ENCODE data around the gene SLC34A2.

The SLC34A2 gene

DNA sequence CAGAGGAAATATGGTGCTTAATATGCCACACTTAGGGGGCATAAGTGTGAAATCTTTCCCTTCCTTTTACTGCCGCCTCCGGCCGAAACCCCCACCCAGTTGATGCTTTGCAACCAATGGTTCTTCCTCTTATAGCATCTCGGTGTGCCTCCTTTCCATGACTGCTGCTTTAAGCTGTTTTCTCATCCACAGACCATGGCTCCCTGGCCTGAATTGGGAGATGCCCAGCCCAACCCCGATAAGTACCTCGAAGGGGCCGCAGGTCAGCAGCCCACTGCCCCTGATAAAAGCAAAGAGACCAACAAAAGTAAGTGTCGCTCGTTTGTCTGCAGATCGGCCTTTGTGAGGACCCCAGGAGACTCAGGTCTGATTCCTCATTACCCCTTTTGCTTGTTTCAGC lies 6.7 kb downstream of the SLC34A2 start:
- DNase-seq = no peak

DNA sequence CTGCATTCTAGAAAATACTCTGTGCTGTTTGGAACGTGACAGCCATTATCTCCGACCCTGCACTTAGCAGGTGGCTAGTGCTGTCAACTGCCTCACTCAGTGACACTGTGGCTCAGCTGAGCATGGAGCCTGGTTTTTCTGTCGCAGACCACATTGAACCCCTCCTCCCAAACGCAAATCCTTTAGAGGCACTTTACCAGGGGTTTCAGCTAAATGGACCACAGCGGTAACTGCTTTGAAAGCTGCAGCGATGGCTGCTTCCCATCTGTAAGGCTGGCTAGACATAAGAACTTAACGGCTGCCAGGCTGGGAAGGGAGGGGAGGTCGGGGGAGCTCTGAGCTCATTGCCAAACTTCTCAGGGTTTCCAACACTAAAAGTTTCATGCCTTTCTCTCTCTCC lies 8.1 kb downstream of the SLC34A2 start:
- DNase-seq = no peak

GRCh38 chr4:25666031-25666630 lies 10.5 kb downstream of the SLC34A2 start:
- DNase-seq = no peak

DNA sequence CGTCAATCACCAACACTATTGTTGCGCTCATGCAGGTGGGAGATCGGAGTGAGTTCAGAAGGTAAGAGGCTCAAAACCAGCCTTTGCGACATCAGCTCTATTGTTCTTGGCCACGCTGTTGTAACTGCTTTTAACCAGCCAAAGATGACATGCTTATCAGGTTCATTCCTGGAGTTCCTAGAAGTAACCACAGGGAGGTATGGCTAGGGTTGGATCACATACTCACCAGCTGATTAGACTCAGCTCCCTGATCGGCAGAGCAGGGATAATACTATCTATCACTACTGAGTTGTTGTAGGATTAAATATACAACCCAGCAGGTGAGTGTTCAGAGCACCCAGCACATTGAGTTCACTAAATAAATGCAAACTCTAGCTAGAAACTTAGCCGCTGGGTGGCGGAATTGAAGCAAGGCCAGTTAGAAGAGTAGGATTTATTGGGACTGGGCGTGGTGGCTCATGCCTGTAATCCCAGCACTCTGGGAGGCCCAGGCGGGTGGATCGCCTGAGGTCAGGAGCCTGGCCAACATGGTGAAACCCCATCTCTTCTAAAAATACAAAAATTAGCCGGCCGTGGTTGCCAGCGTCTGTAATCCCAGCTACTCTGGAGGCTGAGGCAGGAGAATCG lies 12.4 kb downstream of the SLC34A2 start:
- no peak for DNase-seq

- no peak for DNase-seq
These were observed 15.3 kb downstream of the SLC34A2 start for GRCh38 chr4:25670991-25671390.

DNA sequence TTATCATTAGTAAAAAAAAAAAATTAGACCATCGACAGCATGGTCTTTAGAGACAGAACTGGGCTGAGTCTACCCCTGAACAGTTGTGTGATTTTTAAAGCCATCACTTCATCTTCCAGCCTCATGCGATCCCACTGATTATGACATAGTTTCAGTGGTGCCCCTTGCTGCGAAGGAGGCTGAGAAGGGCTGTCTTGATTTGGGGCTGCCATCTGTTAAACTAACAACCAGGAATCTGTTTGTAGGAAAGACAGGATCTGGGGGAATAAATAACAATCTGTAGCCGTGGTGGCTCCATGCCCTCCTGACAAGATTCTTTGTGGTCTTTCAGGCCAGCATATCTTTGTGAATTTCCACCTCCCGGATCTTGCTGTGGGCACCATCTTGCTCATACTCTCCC lies 17.1 kb downstream of the SLC34A2 start:
- no peak for DNase-seq

GRCh38 chr4:25674386-25674785 lies 18.7 kb downstream of the SLC34A2 start:
- no peak for DNase-seq

DNA sequence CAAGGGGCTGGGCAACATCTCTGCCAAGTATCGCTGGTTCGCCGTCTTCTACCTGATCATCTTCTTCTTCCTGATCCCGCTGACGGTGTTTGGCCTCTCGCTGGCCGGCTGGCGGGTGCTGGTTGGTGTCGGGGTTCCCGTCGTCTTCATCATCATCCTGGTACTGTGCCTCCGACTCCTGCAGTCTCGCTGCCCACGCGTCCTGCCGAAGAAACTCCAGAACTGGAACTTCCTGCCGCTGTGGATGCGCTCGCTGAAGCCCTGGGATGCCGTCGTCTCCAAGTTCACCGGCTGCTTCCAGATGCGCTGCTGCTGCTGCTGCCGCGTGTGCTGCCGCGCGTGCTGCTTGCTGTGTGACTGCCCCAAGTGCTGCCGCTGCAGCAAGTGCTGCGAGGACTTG lies 20.6 kb downstream of the SLC34A2 start:
- no peak for DNase-seq

GRCh38 chr4:25677157-25677556 lies 21.5 kb downstream of the SLC34A2 start:
- no peak for DNase-seq

DNA sequence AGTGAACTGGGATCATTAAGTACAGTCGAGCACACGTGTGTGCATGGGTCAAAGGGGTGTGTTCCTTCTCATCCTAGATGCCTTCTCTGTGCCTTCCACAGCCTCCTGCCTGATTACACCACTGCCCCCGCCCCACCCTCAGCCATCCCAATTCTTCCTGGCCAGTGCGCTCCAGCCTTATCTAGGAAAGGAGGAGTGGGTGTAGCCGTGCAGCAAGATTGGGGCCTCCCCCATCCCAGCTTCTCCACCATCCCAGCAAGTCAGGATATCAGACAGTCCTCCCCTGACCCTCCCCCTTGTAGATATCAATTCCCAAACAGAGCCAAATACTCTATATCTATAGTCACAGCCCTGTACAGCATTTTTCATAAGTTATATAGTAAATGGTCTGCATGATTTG lies 22.3 kb downstream of the SLC34A2 start:
- no peak for DNase-seq

DNA sequence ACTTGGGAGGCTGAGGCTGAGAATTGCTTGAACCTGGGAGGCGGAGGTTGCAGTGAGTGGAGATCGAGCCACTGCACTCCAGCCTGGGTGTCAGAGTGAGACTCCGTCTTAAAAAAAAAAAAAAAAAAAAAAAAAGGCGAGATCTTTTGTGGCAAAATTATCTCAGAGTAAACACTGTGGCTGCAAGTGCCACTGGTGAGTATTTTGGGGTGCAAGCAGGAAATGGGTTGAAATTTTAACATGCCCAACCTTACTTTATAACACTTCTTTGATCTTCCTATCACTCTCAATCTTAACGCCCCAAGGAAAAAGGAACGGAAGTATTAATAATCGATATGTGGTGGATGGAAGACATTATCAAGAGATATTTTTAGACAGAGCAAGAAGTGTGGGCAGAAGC lies 32.1 kb downstream of the SLC34A2 start:
- peak in 1 of 2 donors; percentile 19 for DNase-seq

- DNase-seq = no peak
These were observed 38.8 kb downstream of the SLC34A2 start for GRCh38 chr4:25694466-25694865.

DNA sequence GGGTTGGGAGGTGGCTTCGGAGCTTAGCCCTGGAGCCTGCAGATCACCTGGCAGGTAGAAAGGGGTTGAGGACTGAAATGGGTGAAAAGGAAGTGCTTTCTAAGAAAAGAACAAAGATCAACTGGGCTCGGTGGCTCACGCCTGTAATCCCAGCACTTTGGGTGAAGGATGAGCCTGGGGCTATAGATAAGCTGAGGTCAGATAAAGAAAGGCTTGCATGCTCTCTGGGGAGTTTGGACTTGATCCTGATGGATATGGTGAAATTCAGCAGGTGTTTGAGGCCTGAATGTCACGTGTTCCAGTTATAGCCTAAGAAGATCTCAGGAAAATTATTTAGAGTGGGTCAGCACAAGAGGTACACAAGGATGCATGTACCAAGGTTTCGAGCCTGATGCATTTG lies 40.8 kb downstream of the SLC34A2 start:
- DNase-seq = no peak

DNA sequence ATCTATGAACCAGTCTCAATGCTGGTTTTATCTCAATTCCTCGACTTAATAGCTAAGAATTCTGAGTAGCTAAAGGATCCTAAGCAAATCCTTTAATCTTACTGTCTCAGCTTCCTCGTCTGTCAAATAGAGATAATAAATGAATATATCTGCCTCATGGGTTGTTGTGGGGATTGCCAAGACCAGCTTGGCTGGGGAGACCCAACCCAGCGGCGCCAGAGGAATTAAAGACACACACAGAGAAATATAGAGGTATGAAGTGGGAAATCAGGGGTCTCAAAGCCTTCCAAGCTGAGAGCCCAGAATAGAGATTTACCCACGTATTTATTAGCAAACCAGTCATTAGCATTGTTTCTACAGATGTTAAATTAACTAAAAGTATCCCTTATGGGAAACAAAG lies 41.9 kb downstream of the SLC34A2 start:
- DNase-seq = no peak

DNA sequence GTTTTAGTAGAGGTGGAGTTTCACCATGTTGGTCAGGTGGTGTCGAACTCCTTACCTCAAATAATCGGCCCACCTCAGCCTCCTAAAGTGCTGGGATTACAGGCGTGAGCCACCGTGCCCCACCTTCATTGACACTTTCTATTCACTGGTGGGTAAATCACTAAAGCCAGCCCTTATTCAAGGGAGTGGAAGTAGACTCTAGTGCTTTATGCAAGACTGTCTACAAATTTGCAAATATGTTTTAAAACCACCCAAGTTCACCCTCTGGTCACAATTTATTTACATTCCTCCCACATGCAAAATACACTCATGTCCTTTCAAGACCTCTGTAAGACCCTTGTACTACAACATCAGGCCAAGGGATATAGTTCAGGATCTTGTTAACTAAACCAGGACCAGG lies 45.0 kb downstream of the SLC34A2 start:
- DNase-seq = no peak

DNA sequence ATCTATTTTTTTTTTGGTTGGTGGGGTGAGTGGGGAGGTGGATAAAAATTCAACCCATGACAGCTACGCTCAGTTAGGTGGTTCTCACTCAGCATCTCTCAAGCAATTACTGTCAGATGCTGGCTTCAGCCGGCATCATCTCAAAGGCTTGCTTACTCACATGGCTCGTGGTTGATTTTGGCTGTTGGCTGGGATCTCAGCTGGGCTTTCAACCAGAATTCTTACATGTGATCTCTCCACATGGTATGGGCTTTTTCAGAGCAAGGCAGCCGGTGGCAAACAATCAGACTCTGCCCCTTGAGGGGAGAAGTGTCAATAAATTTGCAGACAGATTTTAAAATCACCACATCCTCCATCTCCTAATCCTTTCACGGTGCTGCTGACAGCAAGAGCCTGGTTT lies 47.2 kb downstream of the SLC34A2 start:
- no peak for DNase-seq

DNA sequence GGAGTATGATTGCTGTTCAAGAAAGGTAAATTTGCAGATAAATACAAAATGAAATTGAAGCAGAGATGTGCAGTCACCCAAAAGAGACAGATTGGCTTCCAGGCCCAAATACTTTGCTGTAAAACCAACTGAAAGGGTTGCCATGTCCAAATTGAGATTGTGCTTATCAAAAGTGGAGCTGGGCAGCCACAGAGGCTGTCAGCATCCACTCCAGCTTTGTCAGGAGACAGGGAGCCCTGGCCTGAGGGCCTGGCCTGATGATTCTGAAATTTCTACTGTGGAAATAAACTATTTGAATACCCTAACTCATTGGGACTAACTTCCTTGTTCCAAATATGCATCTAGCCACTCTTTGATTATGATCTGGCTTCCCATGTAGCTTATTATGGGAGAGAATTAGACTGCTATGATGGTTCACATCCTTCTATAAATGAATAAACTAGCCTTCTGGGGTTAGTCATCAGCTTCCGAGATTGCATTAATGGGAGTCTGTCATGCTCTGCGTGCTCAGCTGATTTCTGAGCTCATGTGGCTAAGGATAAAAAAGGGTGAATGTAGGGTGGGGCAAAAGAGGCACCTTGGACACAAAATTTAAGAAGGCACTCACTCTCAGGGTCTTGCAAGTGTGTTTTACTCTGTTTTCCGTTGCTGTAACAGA lies 48.2 kb downstream of the SLC34A2 start:
- DNase-seq = no peak

- DNase-seq = no peak
These were observed 48.9 kb downstream of the SLC34A2 start for GRCh38 chr4:25704516-25704915.

DNA sequence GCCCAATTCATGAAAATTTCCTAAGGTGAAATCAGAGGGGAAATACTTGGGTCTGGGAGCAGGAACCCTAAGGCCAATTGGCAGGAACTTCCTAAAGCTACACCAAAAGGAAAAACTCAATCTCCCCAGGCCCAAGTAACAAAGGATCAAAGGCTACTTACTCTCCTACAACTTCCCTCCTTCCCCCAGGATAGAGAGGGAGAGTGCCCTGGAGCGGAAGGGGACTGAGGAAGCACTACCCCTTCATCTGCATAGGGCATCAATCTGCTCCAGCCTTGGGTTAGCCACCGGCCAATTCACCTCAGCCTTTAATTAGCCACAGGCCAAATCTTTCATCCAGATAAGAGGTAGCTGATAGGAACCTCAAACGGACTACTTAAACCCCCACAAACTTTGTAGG lies 55.0 kb downstream of the SLC34A2 start:
- DNase-seq = no peak

- no peak for DNase-seq
These were observed 57.0 kb downstream of the SLC34A2 start for GRCh38 chr4:25712611-25713010.

GRCh38 chr4:25713812-25714211 lies 58.2 kb downstream of the SLC34A2 start:
- no peak for DNase-seq

GRCh38 chr4:25722964-25723363 lies 67.3 kb downstream of the SLC34A2 start:
- no peak for DNase-seq

GRCh38 chr4:25723409-25723808 lies 67.8 kb downstream of the SLC34A2 start:
- DNase-seq = no peak

GRCh38 chr4:25725870-25726269 lies 70.2 kb downstream of the SLC34A2 start:
- DNase-seq = no peak
